NCI-H526 treated with DMSO at 0.1 percent for 48 hours (cell line): ENCODE data around the gene RYR3.
A peak's percentile ranks its signal among the peaks of the same experiment; 100 is the strongest.

Experiments
- DNase-seq: peaks from one replicate; lab custom pipeline; 2025; lab: John Stamatoyannopoulos, UW

Gene RYR3

GRCh38 chr15:33320017-33320416 lies 9.2 kb downstream of the RYR3 start:
- no peak for DNase-seq

- DNase-seq = no peak
Observed at GRCh38 chr15:33322091-33322490, 11.3 kb downstream of the RYR3 start.

- DNase-seq = no peak
Observed at GRCh38 chr15:33324609-33325008, 13.8 kb downstream of the RYR3 start.

- DNase-seq = no peak
Observed at GRCh38 chr15:33326908-33327307, 16.1 kb downstream of the RYR3 start.

- no peak for DNase-seq
Observed at GRCh38 chr15:33328106-33328505, 17.3 kb downstream of the RYR3 start.

GRCh38 chr15:33329457-33329856 lies 18.7 kb downstream of the RYR3 start:
- DNase-seq = no peak

- peak; percentile 98 for DNase-seq
Observed at GRCh38 chr15:33330931-33331330, 20.2 kb downstream of the RYR3 start.

- no peak for DNase-seq
Observed at GRCh38 chr15:33341953-33342352, 31.2 kb downstream of the RYR3 start.

GRCh38 chr15:33343275-33343674 lies 32.5 kb downstream of the RYR3 start:
- no peak for DNase-seq

GRCh38 chr15:33344111-33344510 lies 33.3 kb downstream of the RYR3 start:
- no peak for DNase-seq

- no peak for DNase-seq
Observed at GRCh38 chr15:33344530-33344929, 33.8 kb downstream of the RYR3 start.

- DNase-seq = no peak
Observed at GRCh38 chr15:33354411-33354810, 43.6 kb downstream of the RYR3 start.

- no peak for DNase-seq
Observed at GRCh38 chr15:33357845-33358244, 47.1 kb downstream of the RYR3 start.

- no peak for DNase-seq
Observed at GRCh38 chr15:33358306-33358705, 47.5 kb downstream of the RYR3 start.

GRCh38 chr15:33360886-33361285 lies 50.1 kb downstream of the RYR3 start:
- no peak for DNase-seq

GRCh38 chr15:33369941-33370622 lies 59.3 kb downstream of the RYR3 start:
- DNase-seq = no peak

GRCh38 chr15:33370623-33371020 lies 59.9 kb downstream of the RYR3 start:
- no peak for DNase-seq

GRCh38 chr15:33371159-33371558 lies 60.4 kb downstream of the RYR3 start:
- no peak for DNase-seq

GRCh38 chr15:33374226-33374914 lies 63.6 kb downstream of the RYR3 start:
- no peak for DNase-seq

- DNase-seq = no peak
Observed at GRCh38 chr15:33375236-33375635, 64.5 kb downstream of the RYR3 start.

- DNase-seq = no peak
Observed at GRCh38 chr15:33377204-33377603, 66.4 kb downstream of the RYR3 start.

GRCh38 chr15:33378866-33379480 lies 68.2 kb downstream of the RYR3 start:
- no peak for DNase-seq

GRCh38 chr15:33380406-33380805 lies 69.6 kb downstream of the RYR3 start:
- no peak for DNase-seq
